HFFc6 (cell line): ENCODE results near the gene TTLL4. TPM values are rescaled to one million over a fixed set of nuclear protein-coding genes. Genes with fewer than 3 reads are reported as not detected.

ENCODE experiments used
- DNase-seq: peaks from one replicate; pipeline ENCODE4 v3.0.0-alpha.2; 2018
- H3K27ac Mint-ChIP-seq: 2 replicates; pipeline ENCODE4 v1.8.0; 2020; ENCODE audit warnings: mild to moderate bottlenecking, mixed read lengths
- H3K27me3 Mint-ChIP-seq: 2 replicates; pipeline ENCODE4 v1.8.0; 2021; ENCODE audit warnings: mild to moderate bottlenecking, moderate library complexity, mixed read lengths; ENCODE audit not compliant: insufficient read depth
- H3K36me3 Mint-ChIP-seq: 2 replicates; pipeline ENCODE4 v1.8.0; 2021; ENCODE audit warnings: low read depth, mixed read lengths
- H3K4me1 Mint-ChIP-seq: 2 replicates; pipeline ENCODE4 v1.8.0; 2020; ENCODE audit warnings: low read depth, mixed read lengths
- H3K4me3 Mint-ChIP-seq: 2 replicates; pipeline ENCODE4 v1.8.0; 2020; ENCODE audit warnings: mild to moderate bottlenecking, moderate library complexity, mixed read lengths
- H3K9me3 Mint-ChIP-seq: 2 replicates; pipeline ENCODE4 v1.8.0; 2020; ENCODE audit warnings: mild to moderate bottlenecking, mixed read lengths
- total RNA-seq, 6 experiments: library from RNA; stranded (reverse); fragmentation: NEBNext Ultra II Directional; extraction: Animal tissue kit (Norgen Biotek cat#: 25700); gene quantifications; 2 replicates in 1 of 6; 3 replicates in 5 of 6; pipeline ENCODE4 v1.2.3, GENCODE V29; 2021
- TF ChIP-seq, protein P1 (sequence below): fragments of 200-600 bp; sonication (generic); IDR thresholded peaks from 2 replicates; pipeline ENCODE4 v1.5.0; 2021; ENCODE audit warnings: antibody characterized with exemption, mild to moderate bottlenecking

The TTLL4 gene
- total RNA-seq, 6 experiments from 2014 or later = 16.1 to 19.6 (median 17.0) TPM

GRCh38 chr2:218736531-218736930 is 25.9 kb downstream of the TTLL4 start:
- peaks cover 2% of the 10 kb centered on the region; the same call in 1 of the 2 replicates for H3K27me3 Mint-ChIP-seq
- H3K36me3 Mint-ChIP-seq = peaks cover 27% of the 10 kb centered on the region
- peaks cover 36% of the 10 kb centered on the region for H3K4me1 Mint-ChIP-seq
- H3K27ac Mint-ChIP-seq = no peak overlapping the region
- no peak for DNase-seq
- TF ChIP-seq, protein P1, sequence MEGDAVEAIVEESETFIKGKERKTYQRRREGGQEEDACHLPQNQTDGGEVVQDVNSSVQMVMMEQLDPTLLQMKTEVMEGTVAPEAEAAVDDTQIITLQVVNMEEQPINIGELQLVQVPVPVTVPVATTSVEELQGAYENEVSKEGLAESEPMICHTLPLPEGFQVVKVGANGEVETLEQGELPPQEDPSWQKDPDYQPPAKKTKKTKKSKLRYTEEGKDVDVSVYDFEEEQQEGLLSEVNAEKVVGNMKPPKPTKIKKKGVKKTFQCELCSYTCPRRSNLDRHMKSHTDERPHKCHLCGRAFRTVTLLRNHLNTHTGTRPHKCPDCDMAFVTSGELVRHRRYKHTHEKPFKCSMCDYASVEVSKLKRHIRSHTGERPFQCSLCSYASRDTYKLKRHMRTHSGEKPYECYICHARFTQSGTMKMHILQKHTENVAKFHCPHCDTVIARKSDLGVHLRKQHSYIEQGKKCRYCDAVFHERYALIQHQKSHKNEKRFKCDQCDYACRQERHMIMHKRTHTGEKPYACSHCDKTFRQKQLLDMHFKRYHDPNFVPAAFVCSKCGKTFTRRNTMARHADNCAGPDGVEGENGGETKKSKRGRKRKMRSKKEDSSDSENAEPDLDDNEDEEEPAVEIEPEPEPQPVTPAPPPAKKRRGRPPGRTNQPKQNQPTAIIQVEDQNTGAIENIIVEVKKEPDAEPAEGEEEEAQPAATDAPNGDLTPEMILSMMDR = no peak
- H3K9me3 Mint-ChIP-seq = no peaks in the 10 kb centered on the region
- H3K4me3 Mint-ChIP-seq = no peak overlapping the region

DNA sequence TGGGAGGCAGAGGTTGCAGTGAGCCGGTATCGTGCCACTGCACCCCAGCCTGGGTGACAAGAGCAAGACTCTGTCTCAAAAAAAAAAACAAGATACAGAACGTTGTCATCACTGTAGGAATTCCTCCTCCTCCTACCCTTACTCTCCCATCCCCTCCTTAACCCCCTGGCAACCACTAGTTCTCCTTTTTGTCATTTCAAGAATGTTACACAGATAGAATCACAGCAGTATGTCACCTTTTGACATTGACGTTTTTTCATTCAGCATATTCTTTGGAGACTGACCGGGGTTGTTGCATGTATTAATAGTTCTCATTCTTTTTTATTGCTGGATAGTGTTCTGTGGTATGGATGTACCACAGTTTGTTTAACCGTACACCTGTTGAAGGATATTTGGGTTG is 32.4 kb downstream of the TTLL4 start:
- H3K9me3 Mint-ChIP-seq = no peaks in the 10 kb centered on the region
- no peak overlapping the region for H3K27ac Mint-ChIP-seq
- no peak for DNase-seq
- H3K4me1 Mint-ChIP-seq = peaks cover 11% of the 10 kb centered on the region
- H3K4me3 Mint-ChIP-seq = no peak overlapping the region
- no peaks in the 10 kb centered on the region for H3K27me3 Mint-ChIP-seq
- TF ChIP-seq, protein P1 = no peak
- peaks cover 38% of the 10 kb centered on the region for H3K36me3 Mint-ChIP-seq

DNA sequence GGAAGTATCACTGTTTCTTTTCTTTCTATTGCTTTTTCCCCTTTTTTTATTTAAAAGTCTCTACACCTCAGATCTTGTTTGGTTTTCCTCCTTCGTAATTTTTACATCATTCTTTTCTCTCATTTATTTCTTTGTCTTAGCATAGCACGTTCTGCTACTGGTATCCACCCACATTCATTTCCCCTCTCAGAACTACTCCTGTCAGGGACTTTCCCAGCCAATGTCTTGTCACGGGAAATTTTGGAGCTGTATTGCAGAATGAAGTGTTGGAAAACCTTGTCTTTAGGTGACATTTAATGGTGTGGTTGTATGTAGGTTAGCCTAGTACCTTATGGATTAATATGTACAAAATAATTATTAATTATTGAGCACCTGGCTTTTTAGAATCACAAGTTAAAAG is 34.0 kb downstream of the TTLL4 start:
- TF ChIP-seq, protein P1 = no peak
- DNase-seq = no peak
- H3K4me3 Mint-ChIP-seq = no peak overlapping the region
- H3K27ac Mint-ChIP-seq = no peak overlapping the region
- H3K36me3 Mint-ChIP-seq = peaks cover 27% of the 10 kb centered on the region
- peaks cover 11% of the 10 kb centered on the region for H3K4me1 Mint-ChIP-seq
- H3K9me3 Mint-ChIP-seq = no peaks in the 10 kb centered on the region
- no peaks in the 10 kb centered on the region for H3K27me3 Mint-ChIP-seq

DNA sequence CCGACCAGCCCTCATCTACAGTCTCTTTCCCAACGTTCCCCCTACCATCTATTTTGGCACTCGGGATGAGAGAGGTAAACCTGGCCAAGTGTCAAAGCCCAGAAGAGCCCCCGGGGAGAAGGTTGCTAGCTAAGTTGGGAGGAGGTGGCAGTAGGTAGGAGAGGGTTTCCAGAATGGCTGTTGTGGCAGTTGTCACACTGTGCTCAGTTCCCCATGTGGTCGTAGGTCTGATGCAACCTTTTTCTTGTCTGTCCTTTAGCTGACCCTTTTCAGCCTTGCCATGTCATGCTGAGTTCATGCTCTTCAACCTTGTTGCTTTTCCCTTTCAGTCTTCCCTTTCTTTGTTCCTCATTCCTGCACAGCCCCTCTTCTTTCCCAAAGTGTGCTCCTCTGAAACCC is 34.5 kb downstream of the TTLL4 start:
- Mint-ChIP-seq H3K27me3 (no peaks in the 10 kb centered on the region), H3K9me3 (no peaks in the 10 kb centered on the region), H3K4me1 (peaks cover 11% of the 10 kb centered on the region), H3K27ac (no peak overlapping the region), H3K36me3 (peaks cover 23% of the 10 kb centered on the region), H3K4me3 (no peak overlapping the region)
- no peak for DNase-seq
- TF ChIP-seq, protein P1 = no peak

DNA sequence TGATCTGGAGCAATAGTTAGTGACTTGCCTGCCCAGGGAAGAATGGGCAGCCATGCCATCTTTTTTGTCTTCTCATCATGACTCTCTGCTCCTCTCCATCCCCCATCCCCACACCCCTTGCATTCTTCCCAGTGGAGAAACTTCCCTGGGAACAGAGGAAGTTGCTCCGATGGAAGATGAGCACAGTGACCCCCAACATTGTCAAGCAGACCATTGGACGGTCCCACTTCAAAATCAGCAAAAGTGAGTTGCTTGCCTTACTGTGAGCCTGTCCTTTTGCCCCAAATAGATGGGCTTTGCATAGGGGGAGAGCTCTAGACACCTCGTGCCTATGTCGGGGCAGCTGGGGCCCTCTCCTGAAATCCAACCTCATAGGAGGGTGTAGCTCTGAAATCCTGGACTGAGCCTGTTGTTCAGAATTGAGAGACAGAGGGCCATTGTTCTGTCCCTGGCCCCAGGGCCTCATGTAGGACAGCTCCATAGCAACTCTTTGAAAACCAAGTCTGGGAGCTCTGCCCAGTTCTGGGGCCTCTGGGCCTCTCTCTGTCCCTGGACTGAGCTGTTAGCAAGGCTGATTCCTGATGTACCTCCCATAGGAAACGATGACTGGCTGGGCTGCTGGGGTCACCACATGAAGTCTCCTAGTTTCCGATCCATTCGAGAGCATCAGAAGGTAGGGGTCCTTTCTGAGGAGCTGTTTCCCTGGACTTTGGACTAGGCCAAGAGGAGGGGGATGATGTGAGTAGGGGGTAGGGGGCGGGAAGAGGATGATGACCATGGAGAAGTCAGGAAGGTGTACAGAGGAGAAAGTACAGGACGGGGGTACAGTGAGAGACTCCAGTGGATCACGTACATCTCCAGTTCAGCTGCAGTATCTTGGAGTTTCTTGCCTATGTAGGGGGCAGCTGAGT is 35.2 kb downstream of the TTLL4 start:
- Mint-ChIP-seq H3K27ac (no peak overlapping the region; the same call in 1 of the 2 replicates), H3K27me3 (no peaks in the 10 kb centered on the region), H3K9me3 (no peaks in the 10 kb centered on the region), H3K4me3 (no peak overlapping the region), H3K4me1 (peaks cover 11% of the 10 kb centered on the region), H3K36me3 (peaks cover 26% of the 10 kb centered on the region)
- peak; percentile 30 for DNase-seq
- TF ChIP-seq, protein P1 = no peak
